NT2/D1 (cell line): ENCODE data around the gene REXO1.

Source experiments
- SUZ12 ChIP-seq: IDR thresholded peaks from 2 replicates; pipeline ENCODE4 v1.6.1; 2011; ENCODE audit not compliant: insufficient read length, insufficient read depth; ENCODE audit errors: extremely low read depth
- YY1 ChIP-seq: IDR thresholded peaks from 2 replicates; pipeline ENCODE4 v1.6.1; 2011; ENCODE audit not compliant: insufficient read length, insufficient read depth
- ZNF274 ChIP-seq: IDR thresholded peaks from 2 replicates; pipeline ENCODE4 v1.6.1; 2011; ENCODE audit warnings: mild to moderate bottlenecking, low read depth, low read length

- TF ChIP-seq ZNF274 (no peak), YY1 (no peak), SUZ12 (no peak)
Observed at GRCh38 chr19:1786668-1787067, 61.6 kb downstream of the REXO1 start.
